LoVo (cell line): ENCODE results near the gene PCDHB8.
A peak's percentile ranks its signal among the peaks of the same experiment; 100 is the strongest.
"Not testable (repeated sequence)": the region's sequence is repeated elsewhere in the genome, so short reads cannot be mapped to it uniquely, and the experiment has no call there.

Experiments
- DNase-seq: peaks from one replicate; pipeline ENCODE4 v3.0.0-alpha.2; 2016; ENCODE audit warnings: low spot score

PCDHB8 gene

DNA sequence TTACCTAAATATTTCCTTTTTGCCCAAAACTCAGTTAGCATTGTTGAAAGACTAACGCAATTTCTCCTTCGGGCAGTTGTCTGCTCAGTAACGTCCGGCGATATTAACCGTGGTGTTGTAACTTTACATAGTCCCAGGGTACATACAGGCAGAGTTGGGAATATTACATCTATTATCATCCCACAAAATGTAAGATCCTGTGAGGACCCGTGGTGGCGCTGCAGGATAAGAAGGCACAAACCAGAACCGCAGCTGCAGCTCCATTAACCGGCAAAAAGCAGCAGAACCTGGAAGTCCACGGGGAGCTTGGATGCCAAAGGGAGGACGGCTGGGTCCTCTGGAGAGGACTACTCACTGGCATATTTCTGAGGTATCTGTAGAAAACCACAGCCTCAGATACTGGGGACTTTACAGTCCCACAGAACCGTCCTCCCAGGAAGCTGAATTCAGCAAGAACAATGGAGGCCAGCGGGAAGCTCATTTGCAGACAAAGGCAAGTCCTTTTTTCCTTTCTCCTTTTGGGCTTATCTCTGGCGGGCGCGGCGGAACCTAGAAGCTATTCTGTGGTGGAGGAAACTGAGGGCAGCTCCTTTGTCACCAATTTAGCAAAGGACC lies at the start of gene PCDHB8:
Gene PCDHB8, plus strand, starts transcription at position 214 of the 615 bp plus-strand sequence. Its CDS starts 245 bp downstream, at position 459.
- not testable (repeated sequence) for DNase-seq

DNA sequence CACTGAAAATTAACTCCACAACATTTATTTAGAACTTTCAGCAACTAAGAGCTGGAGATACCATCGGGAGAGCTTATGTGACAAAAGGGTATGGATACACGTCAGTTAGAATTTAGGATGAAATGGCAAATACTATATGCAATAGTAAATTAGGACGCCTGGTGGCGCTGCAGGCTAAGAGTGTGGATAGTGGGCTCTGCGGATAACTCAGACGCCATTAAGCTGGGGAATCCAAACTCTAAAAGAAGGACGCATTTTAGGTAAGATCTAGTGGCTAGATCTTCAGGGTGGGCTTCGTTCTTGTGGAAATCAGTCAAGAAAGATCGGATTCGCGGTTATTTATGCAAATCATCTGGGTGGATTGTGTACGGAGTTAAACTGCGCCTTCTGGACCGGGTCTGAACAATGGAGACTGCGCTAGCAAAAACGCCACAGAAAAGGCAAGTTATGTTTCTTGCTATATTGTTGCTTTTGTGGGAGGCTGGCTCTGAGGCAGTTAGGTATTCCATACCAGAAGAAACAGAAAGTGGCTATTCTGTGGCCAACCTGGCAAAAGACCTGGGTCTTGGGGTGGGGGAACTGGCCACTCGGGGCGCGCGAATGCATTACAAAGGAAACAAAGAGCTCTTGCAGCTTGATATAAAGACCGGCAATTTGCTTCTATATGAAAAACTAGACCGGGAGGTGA lies 42.4 kb upstream of the PCDHB8 start, which contains the start of gene PCDHB5:
Gene PCDHB5, plus strand, starts transcription at position 177 of the 688 bp plus-strand sequence. Its CDS starts 229 bp downstream, at position 406.
- no peak for DNase-seq

DNA sequence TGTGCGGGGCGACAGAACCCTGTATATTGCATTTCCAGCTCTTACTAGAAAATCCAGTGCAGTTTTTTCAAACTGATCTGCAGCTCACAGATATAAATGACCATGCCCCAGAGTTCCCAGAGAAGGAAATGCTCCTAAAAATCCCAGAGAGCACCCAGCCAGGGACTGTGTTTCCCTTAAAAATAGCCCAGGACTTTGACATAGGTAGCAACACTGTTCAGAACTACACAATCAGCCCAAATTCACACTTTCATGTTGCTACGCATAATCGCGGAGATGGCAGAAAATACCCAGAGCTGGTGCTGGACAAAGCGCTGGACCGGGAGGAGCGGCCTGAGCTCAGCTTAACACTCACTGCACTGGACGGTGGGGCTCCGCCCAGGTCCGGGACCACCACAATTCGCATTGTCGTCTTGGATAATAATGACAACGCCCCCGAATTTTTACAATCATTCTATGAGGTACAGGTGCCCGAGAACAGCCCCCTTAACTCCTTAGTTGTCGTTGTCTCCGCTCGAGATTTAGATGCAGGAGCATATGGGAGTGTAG lies 41.8 kb upstream of the PCDHB8 start:
- no peak for DNase-seq

DNA sequence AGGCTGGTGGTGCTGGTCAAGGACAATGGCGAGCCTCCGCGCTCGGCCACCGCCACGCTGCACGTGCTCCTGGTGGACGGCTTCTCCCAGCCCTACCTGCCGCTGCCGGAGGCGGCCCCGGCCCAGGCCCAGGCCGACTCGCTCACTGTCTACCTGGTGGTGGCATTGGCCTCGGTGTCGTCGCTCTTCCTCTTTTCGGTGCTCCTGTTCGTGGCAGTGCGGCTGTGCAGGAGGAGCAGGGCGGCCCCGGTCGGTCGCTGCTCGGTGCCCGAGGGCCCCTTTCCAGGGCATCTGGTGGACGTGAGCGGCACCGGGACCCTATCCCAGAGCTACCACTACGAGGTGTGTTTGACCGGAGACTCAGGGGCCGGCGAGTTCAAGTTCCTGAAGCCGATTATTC lies 40.2 kb upstream of the PCDHB8 start:
- not testable (repeated sequence) for DNase-seq

DNA sequence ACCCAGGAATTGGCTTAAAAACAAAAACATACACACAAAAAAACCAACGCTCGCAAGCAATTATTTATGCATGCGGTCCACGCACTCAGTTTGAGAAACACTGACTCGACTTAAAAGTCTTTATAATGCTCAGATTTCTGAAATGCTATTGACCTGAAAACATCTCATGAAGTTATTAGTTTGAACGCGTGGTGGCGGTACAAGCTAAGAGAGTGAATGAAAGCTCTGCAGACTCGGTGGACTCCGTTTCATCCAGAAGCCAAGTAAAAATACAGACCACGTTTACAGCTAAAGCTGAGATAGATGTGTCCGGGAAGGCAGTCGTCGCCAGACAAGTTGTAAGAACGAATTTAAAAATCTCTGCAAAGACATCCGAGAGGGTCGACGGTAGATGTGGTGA lies 27.8 kb upstream of the PCDHB8 start, which contains the start of gene PCDHB6:
Gene PCDHB6, plus strand, starts transcription at position 246 of the 400 bp plus-strand sequence. CDS start 201 bp downstream, outside the sequence.
- no peak for DNase-seq

DNA sequence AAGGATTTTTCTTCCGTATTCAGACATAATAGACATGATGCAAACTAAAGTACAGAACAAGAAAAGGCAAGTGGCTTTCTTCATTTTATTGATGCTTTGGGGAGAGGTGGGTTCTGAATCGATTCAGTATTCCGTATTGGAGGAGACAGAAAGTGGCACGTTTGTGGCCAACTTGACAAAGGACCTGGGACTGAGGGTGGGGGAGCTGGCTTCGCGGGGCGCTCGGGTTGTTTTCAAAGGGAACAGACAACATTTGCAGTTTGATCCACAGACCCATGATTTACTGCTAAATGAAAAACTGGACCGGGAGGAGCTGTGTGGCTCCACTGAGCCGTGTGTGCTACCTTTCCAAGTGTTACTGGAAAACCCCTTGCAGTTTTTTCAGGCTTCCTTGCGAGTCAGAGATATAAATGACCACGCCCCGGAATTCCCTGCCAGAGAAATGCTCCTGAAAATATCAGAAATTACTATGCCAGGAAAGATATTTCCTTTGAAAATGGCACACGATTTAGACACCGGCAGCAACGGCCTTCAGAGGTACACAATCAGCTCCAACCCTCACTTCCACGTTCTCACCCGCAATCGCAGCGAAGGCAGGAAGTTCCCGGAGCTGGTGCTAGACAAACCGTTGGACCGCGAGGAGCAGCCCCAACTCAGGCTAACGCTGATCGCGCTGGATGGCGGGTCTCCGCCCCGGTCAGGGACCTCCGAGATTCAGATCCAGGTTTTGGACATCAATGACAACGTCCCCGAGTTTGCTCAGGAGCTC lies 27.2 kb upstream of the PCDHB8 start:
- no peak for DNase-seq

DNA sequence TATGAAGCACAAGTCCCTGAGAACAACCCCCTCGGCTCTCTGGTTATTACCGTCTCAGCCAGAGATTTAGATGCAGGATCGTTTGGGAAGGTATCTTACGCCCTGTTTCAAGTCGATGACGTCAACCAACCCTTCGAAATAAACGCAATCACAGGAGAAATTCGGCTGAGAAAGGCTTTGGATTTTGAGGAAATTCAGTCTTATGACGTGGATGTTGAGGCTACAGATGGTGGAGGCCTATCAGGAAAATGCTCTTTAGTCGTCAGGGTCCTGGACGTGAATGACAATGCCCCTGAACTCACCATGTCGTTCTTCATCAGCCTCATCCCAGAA lies 26.6 kb upstream of the PCDHB8 start:
- DNase-seq = no peak

DNA sequence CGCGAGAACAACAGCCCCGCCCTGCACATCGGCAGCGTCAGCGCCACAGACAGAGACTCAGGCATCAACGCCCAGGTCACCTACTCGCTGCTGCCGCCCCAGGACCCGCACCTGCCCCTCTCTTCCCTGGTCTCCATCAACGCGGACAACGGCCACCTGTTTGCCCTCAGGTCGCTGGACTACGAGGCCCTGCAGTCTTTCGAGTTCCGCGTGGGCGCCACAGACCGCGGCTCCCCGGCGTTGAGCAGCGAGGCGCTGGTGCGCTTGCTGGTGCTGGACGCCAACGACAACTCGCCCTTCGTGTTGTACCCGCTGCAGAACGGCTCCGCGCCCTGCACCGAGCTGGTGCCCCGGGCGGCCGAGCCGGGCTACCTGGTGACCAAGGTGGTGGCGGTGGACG lies 26.0 kb upstream of the PCDHB8 start:
- DNase-seq = not testable (repeated sequence)

DNA sequence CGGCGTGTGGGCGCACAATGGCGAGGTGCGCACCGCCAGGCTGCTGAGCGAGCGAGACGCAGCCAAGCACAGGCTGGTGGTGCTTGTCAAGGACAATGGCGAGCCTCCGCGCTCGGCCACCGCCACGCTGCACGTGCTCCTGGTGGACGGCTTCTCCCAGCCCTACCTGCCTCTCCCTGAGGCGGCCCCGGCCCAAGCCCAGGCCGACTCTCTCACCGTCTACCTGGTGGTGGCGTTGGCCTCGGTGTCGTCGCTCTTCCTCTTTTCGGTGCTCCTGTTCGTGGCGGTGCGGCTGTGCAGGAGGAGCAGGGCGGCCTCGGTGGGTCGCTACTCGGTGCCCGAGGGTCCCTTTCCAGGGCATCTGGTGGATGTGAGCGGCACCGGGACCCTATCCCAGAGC lies 25.5 kb upstream of the PCDHB8 start:
- not testable (repeated sequence) for DNase-seq

DNA sequence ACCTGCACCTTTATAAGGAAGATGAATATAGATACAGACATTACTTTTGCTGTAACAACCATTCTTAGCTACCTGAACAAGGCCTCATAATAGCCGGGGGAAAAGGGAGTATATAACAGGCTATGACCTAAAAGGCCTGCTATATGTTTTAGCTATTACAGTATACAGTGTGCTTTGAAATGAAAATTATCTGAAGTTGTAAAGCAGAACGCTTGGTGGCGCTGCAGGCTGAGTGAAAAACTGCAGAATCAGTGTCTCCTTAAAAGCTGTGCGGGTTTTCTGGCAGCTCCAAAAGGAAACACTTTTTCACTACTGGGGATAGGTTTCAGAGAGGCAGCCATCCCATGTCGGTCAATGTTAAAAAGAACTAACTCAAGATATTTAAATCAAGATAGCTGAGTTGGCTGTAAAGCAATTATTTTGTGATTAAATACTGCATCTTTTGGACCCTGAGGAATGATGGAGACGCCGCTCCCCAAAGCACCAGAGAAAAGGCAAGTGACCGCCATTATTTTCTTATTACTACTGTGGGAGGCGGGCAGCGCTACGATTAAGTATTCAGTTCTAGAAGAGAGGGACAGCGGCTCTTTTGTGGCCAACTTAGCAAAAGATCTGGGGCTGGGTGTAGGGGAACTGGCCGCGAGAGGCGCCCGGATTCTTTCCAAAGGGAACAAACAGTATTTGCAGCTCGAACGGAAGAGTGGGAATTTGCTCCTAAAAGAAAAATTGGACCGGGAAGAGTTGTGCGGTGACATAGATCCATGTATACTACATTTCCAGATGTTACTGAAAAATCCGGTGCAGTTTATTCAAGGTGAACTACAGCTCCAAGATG lies 21.8 kb upstream of the PCDHB8 start:
- DNase-seq = no peak

DNA sequence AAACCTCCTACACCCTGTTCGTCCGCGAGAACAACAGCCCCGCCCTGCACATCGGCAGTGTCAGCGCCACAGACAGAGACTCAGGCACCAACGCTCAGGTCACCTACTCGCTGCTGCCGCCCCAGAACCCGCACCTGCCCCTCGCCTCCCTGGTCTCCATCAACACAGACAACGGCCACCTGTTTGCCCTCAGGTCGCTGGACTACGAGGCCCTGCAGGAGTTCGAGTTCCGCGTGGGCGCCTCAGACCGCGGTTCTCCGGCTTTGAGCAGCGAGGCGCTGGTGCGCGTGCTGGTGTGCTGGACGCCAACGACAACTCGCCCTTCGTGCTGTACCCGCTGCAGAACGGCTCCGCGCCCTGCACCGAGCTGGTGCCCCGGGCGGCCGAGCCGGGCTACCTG lies 20.2 kb upstream of the PCDHB8 start:
- DNase-seq = not testable (repeated sequence)

DNA sequence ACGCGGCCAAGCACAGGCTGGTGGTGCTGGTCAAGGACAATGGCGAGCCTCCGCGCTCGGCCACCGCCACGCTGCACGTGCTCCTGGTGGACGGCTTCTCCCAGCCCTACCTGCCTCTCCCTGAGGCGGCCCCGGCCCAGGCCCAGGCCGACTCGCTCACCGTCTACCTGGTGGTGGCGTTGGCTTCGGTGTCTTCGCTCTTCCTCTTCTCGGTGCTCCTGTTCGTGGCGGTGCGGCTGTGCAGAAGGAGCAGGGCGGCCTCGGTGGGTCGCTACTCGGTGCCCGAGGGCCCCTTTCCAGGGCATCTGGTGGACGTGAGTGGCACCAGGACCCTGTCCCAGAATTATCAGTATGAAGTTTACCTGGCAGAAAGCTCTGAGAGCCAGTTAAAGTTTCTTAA lies 19.7 kb upstream of the PCDHB8 start:
- DNase-seq = not testable (repeated sequence)

DNA sequence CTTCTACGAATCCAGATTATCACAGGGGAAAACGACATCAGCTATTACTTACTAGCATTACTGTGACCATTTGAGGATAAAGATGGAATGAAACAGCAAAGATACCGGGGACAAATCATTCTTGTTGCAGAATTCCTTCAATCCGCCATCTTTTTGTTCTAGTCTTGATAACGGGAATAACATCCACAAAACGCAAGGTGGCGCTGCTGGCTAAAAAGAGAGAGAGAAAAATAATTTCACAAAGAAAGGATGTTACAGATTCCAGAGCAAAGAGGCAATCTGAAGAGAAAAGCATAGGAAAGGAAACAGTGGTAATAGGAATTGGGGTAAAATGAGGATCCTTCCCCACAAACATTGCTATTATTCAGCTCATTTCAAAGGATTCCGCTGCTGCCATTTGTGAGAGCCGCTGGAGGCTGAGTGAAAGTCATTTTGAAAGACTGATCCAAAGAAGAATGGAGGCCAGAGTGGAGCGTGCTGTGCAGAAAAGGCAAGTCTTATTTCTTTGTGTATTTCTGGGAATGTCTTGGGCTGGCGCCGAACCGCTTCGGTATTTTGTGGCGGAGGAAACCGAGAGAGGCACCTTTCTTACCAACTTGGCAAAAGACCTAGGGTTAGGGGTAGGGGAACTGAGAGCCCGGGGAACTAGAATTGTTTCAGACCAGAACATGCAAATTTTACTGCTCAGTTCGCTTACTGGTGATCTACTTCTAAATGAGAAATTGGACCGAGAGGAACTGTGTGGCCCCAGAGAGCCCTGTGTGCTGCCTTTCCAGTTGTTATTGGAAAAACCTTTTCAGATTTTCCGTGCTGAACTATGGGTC lies 5.0 kb upstream of the PCDHB8 start, which contains the start of gene PCDHB7:
Gene PCDHB7, plus strand, starts transcription at position 264 of the 824 bp plus-strand sequence. Its CDS starts 192 bp downstream, at position 456.
- peak; percentile 11 for DNase-seq

DNA sequence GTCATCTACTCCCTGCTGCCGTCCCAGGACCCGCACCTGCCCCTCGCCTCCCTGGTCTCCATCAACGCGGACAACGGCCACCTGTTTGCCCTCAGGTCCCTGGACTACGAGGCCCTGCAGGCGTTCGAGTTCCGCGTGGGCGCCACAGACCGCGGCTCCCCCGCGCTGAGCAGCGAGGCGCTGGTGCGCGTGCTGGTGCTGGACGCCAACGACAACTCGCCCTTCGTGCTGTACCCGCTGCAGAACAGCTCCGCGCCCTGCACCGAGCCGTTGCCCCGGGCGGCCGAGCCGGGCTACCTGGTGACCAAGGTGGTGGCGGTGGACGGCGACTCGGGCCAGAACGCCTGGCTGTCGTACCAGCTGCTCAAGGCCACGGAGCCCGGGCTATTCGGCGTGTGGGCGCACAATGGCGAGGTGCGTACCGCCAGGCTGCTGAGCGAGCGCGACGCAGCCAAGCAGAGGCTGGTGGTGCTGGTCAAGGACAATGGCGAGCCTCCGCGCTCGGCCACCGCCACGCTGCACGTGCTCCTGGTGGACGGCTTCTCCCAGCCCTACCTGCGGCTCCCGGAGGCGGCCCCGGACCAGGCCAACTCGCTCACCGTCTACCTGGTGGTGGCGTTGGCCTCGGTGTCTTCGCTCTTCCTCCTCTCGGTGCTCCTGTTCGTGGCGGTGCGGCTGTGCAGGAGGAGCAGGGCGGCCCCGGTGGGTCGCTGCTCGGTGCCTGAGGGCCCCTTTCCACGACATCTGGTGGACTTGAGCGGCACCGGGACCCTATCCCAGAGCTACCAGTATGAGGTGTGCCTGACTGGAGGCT lies 3.1 kb upstream of the PCDHB8 start:
- not testable (repeated sequence) for DNase-seq

DNA sequence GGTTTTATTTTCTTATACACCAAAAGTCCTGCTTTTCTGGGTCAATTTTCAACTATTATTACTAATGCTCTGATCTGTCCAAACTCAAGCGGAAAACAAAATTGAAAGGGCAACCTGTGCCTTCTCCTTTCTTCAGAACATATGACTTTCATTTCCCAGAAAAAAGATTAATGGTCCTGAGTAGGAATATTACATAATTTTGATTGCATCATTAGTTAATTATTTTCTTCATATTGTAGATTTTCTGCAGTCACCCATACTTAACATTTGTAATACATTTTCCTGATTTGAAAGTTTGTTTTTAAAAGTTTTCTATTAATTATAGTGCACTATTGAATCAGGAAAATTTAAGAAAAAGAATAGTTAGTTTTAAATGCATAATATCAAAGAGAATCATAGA lies 1.7 kb upstream of the PCDHB8 start:
- DNase-seq = no peak

DNA sequence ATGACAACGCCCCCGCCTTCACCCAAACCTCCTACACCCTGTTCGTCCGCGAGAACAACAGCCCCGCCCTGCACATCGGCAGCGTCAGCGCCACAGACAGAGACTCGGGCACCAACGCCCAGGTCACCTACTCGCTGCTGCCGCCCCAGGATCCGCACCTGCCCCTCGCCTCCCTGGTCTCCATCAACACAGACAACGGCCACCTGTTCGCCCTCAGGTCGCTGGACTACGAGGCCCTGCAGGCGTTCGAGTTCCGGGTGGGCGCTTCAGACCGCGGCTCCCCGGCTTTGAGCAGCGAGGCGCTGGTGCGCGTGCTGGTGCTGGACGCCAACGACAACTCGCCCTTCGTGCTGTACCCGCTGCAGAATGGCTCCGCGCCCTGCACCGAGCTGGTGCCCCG lies 1.8 kb downstream of the PCDHB8 start:
- not testable (repeated sequence) for DNase-seq

DNA sequence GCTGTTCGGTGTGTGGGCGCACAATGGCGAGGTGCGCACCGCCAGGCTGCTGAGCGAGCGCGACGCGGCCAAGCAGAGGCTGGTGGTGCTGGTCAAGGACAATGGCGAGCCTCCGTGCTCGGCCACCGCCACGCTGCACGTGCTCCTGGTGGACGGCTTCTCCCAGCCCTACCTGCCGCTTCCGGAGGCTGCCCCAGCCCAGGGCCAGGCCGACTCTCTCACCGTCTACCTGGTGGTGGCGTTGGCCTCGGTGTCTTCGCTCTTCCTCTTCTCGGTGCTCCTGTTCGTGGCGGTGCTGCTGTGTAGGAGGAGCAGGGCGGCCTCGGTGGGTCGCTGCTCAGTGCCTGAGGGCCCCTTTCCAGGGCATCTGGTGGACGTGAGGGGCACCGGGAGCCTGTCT lies 2.3 kb downstream of the PCDHB8 start:
- not testable (repeated sequence) for DNase-seq

DNA sequence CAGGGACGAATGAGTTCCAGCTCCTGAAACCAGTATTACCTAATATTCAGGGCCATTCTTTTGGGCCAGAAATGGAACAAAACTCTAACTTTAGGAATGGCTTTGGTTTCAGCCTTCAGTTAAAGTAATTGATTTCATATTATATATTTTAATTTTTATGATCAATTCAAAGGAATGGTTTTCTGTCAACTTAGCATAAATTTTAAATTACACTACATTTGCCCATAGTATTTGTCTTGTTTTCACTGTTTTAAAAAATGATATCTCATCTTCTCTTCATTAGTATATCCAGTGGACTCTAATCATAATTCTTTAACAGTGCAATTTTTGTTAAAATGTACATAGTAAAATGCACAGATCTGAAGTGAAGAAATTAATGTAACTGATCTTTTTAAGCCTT lies 2.7 kb downstream of the PCDHB8 start:
- no peak for DNase-seq

DNA sequence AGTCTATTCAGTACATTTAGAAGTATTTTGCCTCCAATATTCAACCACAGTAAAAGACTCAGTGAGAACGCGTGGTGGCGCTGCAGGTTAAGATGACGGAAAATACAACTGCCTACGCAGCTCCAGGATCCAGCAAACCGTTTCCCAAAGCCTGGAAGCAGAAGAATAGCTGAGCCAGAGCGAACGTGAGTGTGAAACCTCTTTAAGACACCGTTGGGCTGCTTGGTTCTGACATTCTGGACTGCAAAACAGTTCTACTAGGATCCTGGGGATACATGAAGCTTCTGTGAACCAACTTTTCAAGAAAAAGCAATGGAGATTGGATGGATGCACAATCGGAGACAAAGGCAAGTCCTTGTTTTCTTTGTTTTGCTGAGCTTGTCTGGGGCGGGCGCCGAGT lies 4.7 kb downstream of the PCDHB8 start, which contains the start of gene PCDHB16:
Gene PCDHB16, plus strand, starts transcription at position 140 of the 400 bp plus-strand sequence. Its CDS starts 173 bp downstream, at position 313.
- DNase-seq = no peak
